ENCODE measurements around the gene BIK. TPM values are rescaled to one million over a fixed set of nuclear protein-coding genes. Genes with fewer than 3 reads are reported as not detected.
A peak's percentile ranks its signal among the peaks of the same experiment; 100 is the strongest.

Gene BIK
- total RNA-seq, 1 donor from 2014 or later: 0.87 TPM

DNA sequence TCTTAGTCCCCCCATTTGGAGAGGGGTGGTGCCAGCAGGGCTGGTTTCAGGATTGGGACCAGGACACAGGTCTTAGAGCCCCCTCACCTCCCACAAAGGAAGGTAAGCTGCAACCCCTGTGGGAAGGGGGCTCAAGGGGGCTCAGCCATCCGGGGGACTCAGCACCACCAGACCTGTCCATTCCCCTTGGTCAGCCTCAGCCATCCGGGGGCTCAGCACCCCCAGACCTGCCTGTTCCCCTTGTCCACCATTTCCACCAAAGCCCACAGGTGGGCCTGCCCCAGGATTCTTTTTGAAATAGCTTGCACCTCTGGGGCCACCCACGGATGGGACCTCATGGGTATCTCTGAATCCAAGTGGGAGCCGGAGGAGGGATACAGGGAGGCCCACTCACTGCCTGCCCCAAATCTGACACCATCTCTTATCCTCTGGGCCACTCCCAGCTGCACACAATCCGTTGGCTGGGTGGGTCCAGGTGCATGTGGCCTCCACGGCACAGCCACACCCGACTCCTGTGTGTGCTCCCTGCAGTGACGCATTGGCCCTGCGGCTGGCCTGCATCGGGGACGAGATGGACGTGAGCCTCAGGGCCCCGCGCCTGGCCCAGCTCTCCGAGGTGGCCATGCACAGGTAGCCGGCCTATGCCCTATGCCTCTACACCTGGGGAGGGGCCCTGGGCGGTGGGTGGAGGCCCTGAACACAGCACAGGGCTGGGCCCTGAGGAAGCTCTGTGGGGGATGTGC is 16.8 kb downstream of the BIK start:
- Histone ChIP-seq H3K27ac (no peak overlapping the region), H3K36me3 (peaks cover 3% of the 10 kb centered on the region), H3K27me3 (no peaks in the 10 kb centered on the region), H3K4me1 (peaks cover 9% of the 10 kb centered on the region), H3K4me3 (no peak overlapping the region), H3K9me3 (no peaks in the 10 kb centered on the region)
- TF ChIP-seq, protein P1, sequence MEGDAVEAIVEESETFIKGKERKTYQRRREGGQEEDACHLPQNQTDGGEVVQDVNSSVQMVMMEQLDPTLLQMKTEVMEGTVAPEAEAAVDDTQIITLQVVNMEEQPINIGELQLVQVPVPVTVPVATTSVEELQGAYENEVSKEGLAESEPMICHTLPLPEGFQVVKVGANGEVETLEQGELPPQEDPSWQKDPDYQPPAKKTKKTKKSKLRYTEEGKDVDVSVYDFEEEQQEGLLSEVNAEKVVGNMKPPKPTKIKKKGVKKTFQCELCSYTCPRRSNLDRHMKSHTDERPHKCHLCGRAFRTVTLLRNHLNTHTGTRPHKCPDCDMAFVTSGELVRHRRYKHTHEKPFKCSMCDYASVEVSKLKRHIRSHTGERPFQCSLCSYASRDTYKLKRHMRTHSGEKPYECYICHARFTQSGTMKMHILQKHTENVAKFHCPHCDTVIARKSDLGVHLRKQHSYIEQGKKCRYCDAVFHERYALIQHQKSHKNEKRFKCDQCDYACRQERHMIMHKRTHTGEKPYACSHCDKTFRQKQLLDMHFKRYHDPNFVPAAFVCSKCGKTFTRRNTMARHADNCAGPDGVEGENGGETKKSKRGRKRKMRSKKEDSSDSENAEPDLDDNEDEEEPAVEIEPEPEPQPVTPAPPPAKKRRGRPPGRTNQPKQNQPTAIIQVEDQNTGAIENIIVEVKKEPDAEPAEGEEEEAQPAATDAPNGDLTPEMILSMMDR (IDR thresholded peaks at IDR 0.05): no peak
- DNase-seq: no peak
- ATAC-seq: no peak
- intact Hi-C loops (cut with DNase I): no loop called here

DNA sequence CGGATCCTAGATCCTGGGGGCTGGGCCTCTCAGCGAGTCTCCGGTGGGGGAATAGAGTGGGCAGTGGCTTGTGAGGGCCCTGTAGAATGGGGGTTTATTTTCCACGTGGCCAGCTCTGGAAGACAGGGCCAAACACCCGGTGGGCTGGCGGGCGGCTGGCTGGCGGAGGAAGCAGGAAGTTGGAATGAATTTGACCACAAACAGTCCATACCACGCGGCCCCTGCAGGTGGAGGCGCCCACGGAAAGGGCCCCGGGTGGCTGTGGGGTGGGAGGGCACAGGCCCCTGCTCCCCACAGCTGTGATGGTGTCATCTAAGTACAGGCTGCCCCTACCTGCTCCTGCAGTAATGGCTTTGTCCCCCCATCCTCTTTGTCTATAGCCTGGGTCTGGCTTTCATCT is 17.6 kb downstream of the BIK start:
- Histone ChIP-seq H3K9me3 (no peaks in the 10 kb centered on the region), H3K27me3 (no peaks in the 10 kb centered on the region), H3K4me3 (no peak overlapping the region), H3K36me3 (peaks cover 11% of the 10 kb centered on the region), H3K4me1 (peaks cover 9% of the 10 kb centered on the region), H3K27ac (no peak overlapping the region)
- intact Hi-C loops (cut with DNase I): no loop called here
- ATAC-seq: no peak
- DNase-seq: no peak
- TF ChIP-seq, protein P1 (IDR thresholded peaks at IDR 0.05): no peak

DNA sequence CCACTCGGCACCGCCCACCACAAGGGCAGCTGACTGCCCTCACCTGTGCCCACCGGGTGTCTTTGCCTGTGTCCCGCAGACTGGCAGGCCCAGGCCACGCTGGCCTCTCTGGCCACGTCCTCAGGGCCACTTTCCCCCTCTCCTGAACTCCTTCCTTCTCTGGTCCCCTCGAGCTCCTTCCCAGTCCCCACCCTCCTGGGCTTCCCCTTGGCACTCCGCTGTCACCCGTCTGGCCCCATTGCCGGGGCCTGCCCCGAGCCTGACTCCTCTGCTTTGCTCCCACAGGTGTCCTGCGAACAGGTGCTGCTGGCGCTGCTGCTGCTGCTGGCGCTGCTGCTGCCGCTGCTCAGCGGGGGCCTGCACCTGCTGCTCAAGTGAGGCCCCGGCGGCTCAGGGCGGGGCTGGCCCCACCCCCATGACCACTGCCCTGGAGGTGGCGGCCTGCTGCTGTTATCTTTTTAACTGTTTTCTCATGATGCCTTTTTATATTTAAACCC is 18.4 kb downstream of the BIK start:
- ATAC-seq (peak; percentile 18), DNase-seq (no peak)
- Histone ChIP-seq H3K36me3 (peaks cover 15% of the 10 kb centered on the region), H3K27ac (no peak overlapping the region), H3K9me3 (no peaks in the 10 kb centered on the region), H3K4me3 (no peak overlapping the region), H3K4me1 (peaks cover 9% of the 10 kb centered on the region), H3K27me3 (no peaks in the 10 kb centered on the region)
- TF ChIP-seq, protein P1 (IDR thresholded peaks at IDR 0.05): no peak
- intact Hi-C loops (cut with DNase I): no loop called here

DNA sequence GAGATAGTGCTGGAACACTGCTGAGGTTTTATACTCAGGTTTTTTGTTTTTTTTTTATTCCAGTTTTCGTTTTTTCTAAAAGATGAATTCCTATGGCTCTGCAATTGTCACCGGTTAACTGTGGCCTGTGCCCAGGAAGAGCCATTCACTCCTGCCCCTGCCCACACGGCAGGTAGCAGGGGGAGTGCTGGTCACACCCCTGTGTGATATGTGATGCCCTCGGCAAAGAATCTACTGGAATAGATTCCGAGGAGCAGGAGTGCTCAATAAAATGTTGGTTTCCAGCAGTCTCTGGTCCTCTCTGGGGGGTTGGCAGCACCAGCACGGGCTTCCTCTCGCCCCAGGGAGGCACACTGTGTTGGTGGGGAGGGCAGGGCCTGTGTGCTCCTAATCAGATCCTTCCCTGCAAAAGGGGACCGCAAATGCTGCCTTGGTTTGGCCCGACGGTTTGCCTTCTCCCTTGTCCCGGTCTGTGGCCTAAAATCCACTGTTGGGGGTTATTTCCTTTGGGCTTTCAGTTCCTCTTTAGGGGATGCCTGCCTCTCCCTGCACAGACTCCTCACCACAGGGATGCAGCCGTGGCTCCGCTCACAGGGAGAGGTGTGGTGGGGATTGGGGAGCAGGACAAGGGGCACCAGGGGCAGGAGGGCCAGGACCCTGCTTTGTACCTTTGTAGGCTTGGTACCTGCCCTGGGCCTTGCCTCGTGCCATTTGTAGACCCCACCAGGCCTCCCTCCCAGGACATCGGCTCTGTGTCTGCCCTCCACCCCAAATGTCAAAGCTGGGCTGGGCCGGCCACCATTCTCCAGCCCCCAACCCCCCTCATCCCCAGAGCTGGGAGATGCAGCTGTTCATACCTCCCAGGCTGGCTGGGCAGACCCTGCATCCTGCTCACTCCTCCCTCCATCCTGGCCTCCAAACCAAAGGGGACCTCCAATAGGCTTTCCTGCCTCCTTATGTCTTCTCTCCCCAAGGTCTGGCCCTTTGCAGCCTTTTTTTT is 19.2 kb downstream of the BIK start:
- Histone ChIP-seq H3K27me3 (no peaks in the 10 kb centered on the region), H3K27ac (no peak overlapping the region), H3K4me1 (peaks cover 9% of the 10 kb centered on the region), H3K4me3 (no peak overlapping the region), H3K9me3 (no peaks in the 10 kb centered on the region), H3K36me3 (peaks cover 23% of the 10 kb centered on the region)
- DNase-seq (no peak), ATAC-seq (peak; percentile 5)
- TF ChIP-seq, protein P1 (IDR thresholded peaks at IDR 0.05): no peak
- intact Hi-C loops (cut with DNase I): no loop called here

DNA sequence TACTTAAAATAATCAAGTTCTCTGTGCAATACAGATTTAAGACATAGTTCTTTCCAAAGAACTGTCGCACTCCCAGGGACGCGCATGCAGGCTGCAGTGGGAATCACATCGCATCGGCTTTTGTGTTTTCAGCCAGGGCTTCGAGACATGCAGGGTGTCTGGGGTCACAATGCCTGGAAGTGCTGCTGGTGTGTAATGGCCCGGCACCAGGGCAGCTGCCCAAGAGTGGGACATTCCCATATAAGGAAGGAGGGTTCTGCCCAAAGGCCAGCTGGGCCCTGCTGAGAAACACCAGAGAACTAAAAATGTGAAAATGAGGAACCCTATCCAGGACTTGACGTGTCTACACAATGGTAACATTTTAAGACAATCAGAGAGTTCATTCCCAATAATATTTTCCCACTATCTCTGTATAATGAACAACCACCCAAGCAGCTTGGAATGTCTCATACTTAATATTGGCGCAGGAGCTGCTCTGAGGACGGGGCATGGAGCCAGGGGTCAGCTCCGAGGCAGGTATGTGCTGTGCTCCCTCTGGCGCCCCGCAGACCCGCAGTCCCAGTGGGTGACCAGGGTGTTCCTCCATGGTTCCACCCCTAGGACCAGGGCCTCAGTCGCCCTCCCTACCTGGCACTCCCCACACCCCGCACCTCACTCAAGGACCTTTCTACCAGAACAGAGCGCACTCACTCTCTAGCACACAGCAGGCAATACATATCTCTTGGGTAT is 21.4 kb downstream of the BIK start:
- ATAC-seq: no peak
- H3K9me3 ChIP-seq: no peaks in the 10 kb centered on the region
- no peak overlapping the region for H3K27ac ChIP-seq
- TF ChIP-seq, protein P1 (IDR thresholded peaks at IDR 0.05): no peak
- no peaks in the 10 kb centered on the region for H3K27me3 ChIP-seq
- no peak overlapping the region for H3K4me3 ChIP-seq
- DNase-seq: no peak
- peaks cover 21% of the 10 kb centered on the region for H3K4me1 ChIP-seq
- intact Hi-C loops (cut with DNase I): no loop called here
- H3K36me3 ChIP-seq: peaks cover 36% of the 10 kb centered on the region
